Adrenal gland (tissue), 12 donors: ENCODE measurements around the gene ZNF528. TPM values are rescaled to one million over a fixed set of nuclear protein-coding genes. Genes with fewer than 3 reads are reported as not detected.

ENCODE experiments used
- DNase-seq, 7 donors: peaks; one replicate each; pipeline ENCODE4 v3.0.0-alpha.2; 2019 to 2020
- H3K27ac ChIP-seq, 5 donors: fragments of 200-600 bp; sonication (generic) in 4 of 5; 1 replicate in 3 of 5; 2 replicates in 2 of 5; pipeline versions ENCODE4 v1.5.1 to v1.8.0; 2016 to 2020; ENCODE audit warnings: mild to moderate bottlenecking in 1 of 5
- H3K27me3 ChIP-seq: fragments of 200-600 bp; 2 replicates; pipeline ENCODE4 v1.8.0; 2021
- H3K36me3 ChIP-seq, 2 donors: fragments of 200-600 bp; replicated peaks in 1 of 2; 1 replicate in 1 of 2; 2 replicates in 1 of 2; pipeline versions ENCODE4 v1.5.1 to v1.8.0; 2018 to 2022
- H3K4me1 ChIP-seq, 2 donors: fragments of 200-600 bp; replicated peaks in 1 of 2; 1 replicate in 1 of 2; 2 replicates in 1 of 2; pipeline versions ENCODE4 v1.5.1 to v1.8.0; 2018 to 2021
- H3K4me3 ChIP-seq, 4 donors: fragments of 200-600 bp; sonication (generic) in 3 of 4; one replicate each; pipeline ENCODE4 v1.5.1; 2016 to 2018
- H3K9me3 ChIP-seq, 3 donors: fragments of 200-600 bp; sonication (generic) in 1 of 3; replicated peaks in 1 of 3; 1 replicate in 2 of 3; 2 replicates in 1 of 3; pipeline versions ENCODE4 v1.5.1 to v1.8.0; 2016 to 2021
- CTCF ChIP-seq, 6 experiments: fragments of 450-650 bp in 4 of 6; fragments of 200-600 bp in 2 of 6; sonication (generic) in 1 of 6; IDR thresholded peaks; 1 replicate in 5 of 6; 2 replicates in 1 of 6; pipeline versions ENCODE4 v1.5.1 to v1.8.0; 2016 to 2021; ENCODE audit warnings: antibody characterized with exemption in 6 of 6, mild to moderate bottlenecking in 2 of 6, moderate library complexity in 1 of 6
- POLR2A ChIP-seq, 2 donors: fragments of 450-650 bp; IDR thresholded peaks; one replicate each; pipeline ENCODE4 v1.6.1; 2017; ENCODE audit warnings: antibody characterized with exemption in 2 of 2, mild to moderate bottlenecking in 2 of 2, moderate library complexity in 1 of 2
- WGBS, 4 donors: extraction: QIAGEN DNeasy Blood & Tissue Kit in 2 of 4; methylation state at CpG; one replicate each; pipeline versions ENCODE4 v1.1.5 to v1.1.7; 2013 to 2017; 5-methylcytosine and 5-hydroxymethylcytosine counted together
- intact Hi-C, 2 donors: fragments of 100-400 bp; cut with DNase I; formaldehyde crosslinking; loops; one replicate each; pipeline versions ENCODE4 v1.14.1 to v1.15.0; 2022 to 2023
- polyA plus RNA-seq, 3 donors: library from polyadenylated mRNA; stranded (reverse); fragments of 200-250 nt in 2 of 3; fragments of 350-450 nt in 1 of 3; fragmentation: Illumina TruSeq in 1 of 3; extraction: RNeasy Lipid Tissue Mini Kit (QIAGEN cat#74804) in 1 of 3; gene quantifications; one replicate each; pipeline ENCODE4 v1.2.3, GENCODE V29; 2013 to 2014
- total RNA-seq, 9 donors: library from RNA; depleted of rRNA in 4 of 9; stranded (reverse); fragments of >200 nt in 4 of 9; fragments of 120-200 nt in 1 of 9; fragmentation: NEBNext Ultra II Directional in 1 of 9; extraction: Animal tissue kit (Norgen Biotek cat#: 25700) in 1 of 9; gene quantifications; one replicate each; pipeline versions ENCODE4 v1.1.0 to v1.2.4, GENCODE V29; 2013 to 2023
- donor health status: healthy with polysubstance abuse.
- donor health status: Bipolar disorder and iron deficiency.
- donor health status: DM: yes; HTN: yes; CAD: no.
- donor health status: DM: no; HTN: no; CAD: no.
- donor health status: DM: no; HTN: no; CAD: no.
- donor health status: DM: yes; HTN: yes; CAD: no.

Gene ZNF528
- total and polyA plus RNA-seq, 12 donors, result 7.6 to 48.5 (median 23.4) TPM

- H3K4me1 ChIP-seq, result peaks cover 5% of the 10 kb centered on the region in 2 donors
- intact Hi-C loops, result no loop called here
- peaks cover 0 to 28% (median 6%) of the 10 kb centered on the region in 3 donors for H3K9me3 ChIP-seq
- peaks cover 0 to 21% of the 10 kb centered on the region in 2 donors for H3K36me3 ChIP-seq
- peak in 2 of 6 experiments; percentile 11 to 13 for TF ChIP-seq CTCF (IDR thresholded peaks at IDR 0.05)
- TF ChIP-seq POLR2A (IDR thresholded peaks at IDR 0.05), result peak; percentile 36 to 59
- no peaks in the 10 kb centered on the region for H3K27me3 ChIP-seq
- 1 to 4% (median 1%) methylated on average over 33 to 52 of the region's 52 CpGs for WGBS, 4 donors
- H3K27ac ChIP-seq, result peak within 1 kb of the TSS; percentile 71 to 99 (median 90)
- DNase-seq, result peak; percentile 91 to 96 (median 93)
- peak within 1 kb of the TSS; percentile 7 to 82 (median 37) for H3K4me3 ChIP-seq
These were observed 27.9 kb upstream of the ZNF528 start, which contains the start of gene ZNF880 for GRCh38 chr19:52369559-52370340. TSS of gene ZNF880 (plus strand) at chr19:52369923. CDS start at chr19:52369966, 43 bp downstream.

- H3K27me3 ChIP-seq, result no peaks in the 10 kb centered on the region
- peaks cover 0 to 27% of the 10 kb centered on the region in 2 donors for H3K36me3 ChIP-seq
- H3K27ac ChIP-seq, result peak overlapping the region; percentile 71 to 99 (median 90)
- DNase-seq, result no peak
- 41 to 47% (median 43%) methylated on average over 7 of the region's 7 CpGs for WGBS, 4 donors
- H3K9me3 ChIP-seq, result peaks cover 0 to 23% (median 6%) of the 10 kb centered on the region in 3 donors
- TF ChIP-seq CTCF (IDR thresholded peaks at IDR 0.05) (no peak), POLR2A (IDR thresholded peaks at IDR 0.05) (no peak)
- H3K4me3 ChIP-seq, result peak overlapping the region; percentile 7 to 82 (median 37)
- intact Hi-C loops, result no loop called here
- H3K4me1 ChIP-seq, result peaks cover 5% of the 10 kb centered on the region in 2 donors
These were observed 27.3 kb upstream of the ZNF528 start for GRCh38 chr19:52370341-52370710.

DNA sequence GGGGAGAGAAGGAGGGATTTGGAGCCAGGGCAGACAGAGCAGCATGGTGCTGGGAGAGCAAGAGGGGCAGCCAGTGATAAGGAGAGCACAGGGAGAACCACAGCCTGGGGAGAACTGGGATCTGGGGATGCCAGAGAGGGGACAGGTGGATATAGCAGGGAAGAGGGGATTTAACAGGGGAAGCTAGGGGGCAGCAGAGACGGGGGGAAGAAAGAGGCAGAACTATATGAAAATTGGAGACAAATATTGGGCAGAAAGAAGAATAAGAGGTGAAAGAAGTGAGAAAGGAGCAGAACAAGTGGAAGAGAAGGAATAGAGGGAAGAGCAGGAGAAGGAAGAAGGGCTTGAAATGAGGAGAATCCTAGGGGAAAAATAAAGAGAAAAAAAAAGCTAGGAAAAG, 6.5 kb upstream of the ZNF528 start:
- H3K9me3 ChIP-seq, result peaks cover 0 to 36% (median 0%) of the 10 kb centered on the region in 3 donors
- H3K27ac ChIP-seq, result no peak overlapping the region

More for the DNA sequence above, 6.5 kb upstream of the ZNF528 start:
- no peaks in the 10 kb centered on the region for H3K4me1 ChIP-seq
- TF ChIP-seq POLR2A (IDR thresholded peaks at IDR 0.05) (no peak), CTCF (IDR thresholded peaks at IDR 0.05) (no peak)
- no peaks in the 10 kb centered on the region for H3K36me3 ChIP-seq
- no peaks in the 10 kb centered on the region for H3K27me3 ChIP-seq
- 46 to 69% (median 48%) methylated on average over 1 of the region's 1 CpG for WGBS, 4 donors
- no peak for DNase-seq
- intact Hi-C loops, result no loop called here
- no peak overlapping the region for H3K4me3 ChIP-seq
